Posterior cingulate gyrus (tissue), 11 donors: Measurements from ENCODE around the gene CCDC71.
A peak's percentile ranks its signal among the peaks of the same experiment; 100 is the strongest.

Source experiments
- DNase-seq, 10 donors: peaks; one replicate each; pipeline versions ENCODE4 v3.0.0 to v3.0.0-alpha.2; 2020 to 2021; ENCODE audit warnings: mixed read lengths in 3 of 10
- intact Hi-C: fragments of 100-400 bp; cut with DNase I; formaldehyde crosslinking; loops from one replicate; pipeline ENCODE4 v1.15.1; 2023

Gene CCDC71

GRCh38 chr3:49165771-49166751, at the start of gene CCDC71:
TSS of gene CCDC71 (minus strand) at chr3:49166331. CDS start at chr3:49164208, 2,123 bp downstream.
- DNase-seq, result peak; percentile 61 to 96 (median 68)
- intact Hi-C loops, result no loop called here

DNA sequence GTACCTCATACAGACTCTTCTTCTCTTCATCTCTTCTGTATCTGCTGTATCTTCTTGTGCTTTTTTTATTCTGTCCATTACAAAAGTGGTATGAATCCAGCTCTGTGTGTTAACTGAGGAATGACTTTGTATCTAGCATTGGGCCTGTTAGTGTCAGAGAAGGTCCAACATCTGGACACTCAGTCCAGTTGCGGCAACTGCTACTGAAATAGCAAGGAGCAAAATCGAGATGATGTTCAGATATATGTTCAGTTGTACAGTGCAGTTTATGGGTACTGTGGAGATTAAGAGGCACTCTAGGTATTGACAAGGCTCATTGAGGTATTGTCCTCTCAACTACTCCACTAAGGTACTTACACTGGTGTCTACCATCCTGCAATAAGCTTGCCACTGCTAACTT, 47.9 kb upstream of the CCDC71 start:
- no peak for DNase-seq
- intact Hi-C loops, result no loop called here

GRCh38 chr3:49213541-49213943, 47.4 kb upstream of the CCDC71 start:
- DNase-seq, result no peak
- intact Hi-C loops, result no loop called here

- intact Hi-C loops, result no loop called here
Measured at GRCh38 chr3:49199900-49200281, 33.8 kb upstream of the CCDC71 start.

DNA sequence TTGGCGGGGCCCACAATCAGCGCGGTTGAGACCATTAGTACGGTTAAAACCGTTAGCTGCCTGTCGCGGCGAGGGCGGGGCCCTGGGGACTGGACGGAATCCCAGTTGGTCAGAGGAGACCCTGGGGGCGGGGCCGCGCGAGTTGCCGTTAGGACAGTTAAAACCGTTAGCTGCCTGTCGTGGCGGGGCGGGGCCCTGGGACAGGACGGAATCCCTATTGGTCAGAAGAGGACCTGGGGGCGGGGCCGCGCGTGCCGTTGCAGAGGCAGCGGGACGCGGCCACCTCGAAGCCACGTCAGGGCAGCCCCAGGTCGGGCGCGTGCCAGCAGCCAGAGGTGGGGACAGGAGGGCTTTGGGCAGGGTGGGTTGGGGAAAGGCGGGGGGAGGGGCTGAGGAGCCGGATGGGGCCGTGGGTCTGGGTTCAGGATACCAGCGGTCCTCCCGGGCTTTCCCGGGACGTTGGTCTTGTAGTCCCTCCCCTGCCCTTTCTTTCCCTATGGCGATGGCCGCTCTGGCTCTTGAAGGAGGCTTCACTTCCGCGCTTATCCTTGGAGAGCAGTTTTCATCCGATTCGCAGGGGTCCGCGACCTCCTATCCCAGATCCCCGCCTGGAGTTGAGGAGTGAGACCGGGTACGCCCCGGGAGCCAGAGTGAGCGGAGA, 33.2 kb upstream of the CCDC71 start:
- intact Hi-C loops, result no loop called here
- peak in 9 of 10 donors; percentile 16 to 93 (median 67) for DNase-seq

More at GRCh38 chr3:49199900-49200281, 33.8 kb upstream of the CCDC71 start:
- DNase-seq, result peak in 1 of 10 donors; percentile 64

DNA sequence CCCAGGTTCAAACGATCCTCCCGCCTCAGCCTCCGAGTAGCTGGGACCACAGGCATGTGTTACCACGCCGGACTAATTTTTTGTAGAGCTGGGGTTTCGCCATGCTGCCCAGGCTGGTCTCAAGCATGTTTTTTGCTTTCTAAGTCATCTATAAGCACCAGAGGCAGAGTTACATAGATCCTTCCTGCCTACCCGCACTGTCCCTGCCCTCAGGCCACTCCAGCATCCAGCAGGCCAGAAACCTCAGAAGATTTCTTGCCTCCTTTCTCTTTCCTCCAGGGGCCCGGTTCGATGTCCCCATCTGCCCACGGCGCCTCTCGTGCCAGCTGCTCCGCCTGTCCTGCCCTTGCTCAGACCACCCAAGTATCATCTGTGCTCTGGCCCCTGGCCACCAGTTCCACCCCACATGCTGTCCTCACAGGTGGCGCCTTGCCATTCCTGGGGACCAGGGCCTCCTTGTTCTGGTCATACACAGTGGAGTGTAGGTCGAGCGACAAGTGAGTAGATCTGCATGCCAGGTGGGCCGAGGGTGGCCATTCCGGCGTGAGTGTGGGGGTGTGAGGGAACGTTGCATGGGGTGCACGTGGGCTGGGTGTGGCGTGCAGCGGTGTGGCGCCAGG, 32.6 kb upstream of the CCDC71 start:
- peak in 1 of 10 donors; percentile 73 for DNase-seq

GRCh38 chr3:49198161-49198560, 32.0 kb upstream of the CCDC71 start:
- no peak for DNase-seq
- intact Hi-C loops, result no loop called here

More for the DNA sequence above, 32.6 kb upstream of the CCDC71 start:
- intact Hi-C loops, result no loop called here

DNA sequence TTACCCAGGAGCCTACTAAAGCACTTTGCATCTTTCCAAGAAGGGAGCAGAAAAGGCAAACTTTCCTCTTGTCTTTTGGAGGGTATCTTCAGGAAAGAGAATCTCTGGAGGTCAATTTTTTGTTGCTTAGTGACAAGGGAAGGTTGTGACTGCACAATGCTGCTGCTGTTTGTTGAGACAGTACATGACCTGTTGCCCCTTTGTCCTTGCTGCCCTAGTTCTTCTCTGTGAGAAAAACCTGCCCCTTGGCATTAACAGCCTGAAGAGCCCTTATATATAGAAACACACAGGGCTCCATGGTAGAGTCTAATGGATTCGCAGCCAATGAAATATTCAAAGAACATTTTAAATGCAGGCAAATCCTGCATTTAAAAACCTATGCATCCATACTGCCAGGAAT, 25.6 kb upstream of the CCDC71 start:
- intact Hi-C loops, result no loop called here
- no peak for DNase-seq

GRCh38 chr3:49183873-49184272, 17.7 kb upstream of the CCDC71 start:
- no peak for DNase-seq
- intact Hi-C loops, result no loop called here

DNA sequence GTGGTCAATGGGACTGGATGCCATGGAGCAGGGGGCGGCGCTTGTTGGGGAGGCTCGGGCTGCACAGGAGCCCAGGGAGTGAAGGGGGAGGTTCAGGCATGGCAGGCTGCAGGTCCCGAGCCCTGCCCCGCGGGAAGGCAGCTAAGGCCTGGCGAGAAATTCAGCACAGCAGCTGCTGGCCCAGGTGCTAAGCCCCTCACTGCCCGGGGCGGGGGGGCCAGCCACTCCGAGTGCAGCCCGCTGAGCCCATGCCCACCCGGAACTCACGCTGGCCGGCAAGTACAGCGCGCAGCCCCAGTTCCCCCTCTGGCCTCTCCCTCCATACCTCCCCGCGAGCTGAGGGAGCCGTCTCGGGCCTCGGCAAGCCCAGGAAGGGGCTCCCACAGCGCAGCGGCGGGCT, 16.6 kb upstream of the CCDC71 start:
- intact Hi-C loops, result no loop called here
- DNase-seq, result no peak

GRCh38 chr3:49181351-49181750, 15.2 kb upstream of the CCDC71 start:
- no peak for DNase-seq
- intact Hi-C loops, result no loop called here

GRCh38 chr3:49180116-49180515, 14.0 kb upstream of the CCDC71 start:
- intact Hi-C loops, result no loop called here
- DNase-seq, result no peak

DNA sequence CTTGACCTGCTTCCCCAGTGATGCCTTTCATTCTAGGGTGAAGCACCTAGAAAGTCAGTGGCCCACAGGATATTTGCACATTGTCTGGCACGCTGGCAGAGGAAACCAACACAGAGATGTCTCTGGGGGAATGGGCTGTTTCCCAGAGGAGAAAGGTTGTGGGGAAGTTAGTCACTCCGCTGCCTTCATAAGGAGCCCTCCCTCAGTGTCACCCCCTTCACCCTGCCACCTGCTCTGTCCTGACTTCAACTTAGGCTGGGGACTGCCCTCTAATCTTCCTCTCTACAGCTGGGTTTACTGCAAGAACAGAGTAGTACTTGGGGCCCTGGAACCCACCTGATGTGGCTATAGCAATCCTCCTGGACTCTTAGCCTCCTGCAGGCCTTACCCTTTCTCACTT, 10.9 kb upstream of the CCDC71 start:
- DNase-seq, result no peak
- intact Hi-C loops, result no loop called here

- DNase-seq, result peak in 2 of 10 donors; percentile 60 to 69
- intact Hi-C loops, result no loop called here
Measured at GRCh38 chr3:49175530-49175929, 9.4 kb upstream of the CCDC71 start.

DNA sequence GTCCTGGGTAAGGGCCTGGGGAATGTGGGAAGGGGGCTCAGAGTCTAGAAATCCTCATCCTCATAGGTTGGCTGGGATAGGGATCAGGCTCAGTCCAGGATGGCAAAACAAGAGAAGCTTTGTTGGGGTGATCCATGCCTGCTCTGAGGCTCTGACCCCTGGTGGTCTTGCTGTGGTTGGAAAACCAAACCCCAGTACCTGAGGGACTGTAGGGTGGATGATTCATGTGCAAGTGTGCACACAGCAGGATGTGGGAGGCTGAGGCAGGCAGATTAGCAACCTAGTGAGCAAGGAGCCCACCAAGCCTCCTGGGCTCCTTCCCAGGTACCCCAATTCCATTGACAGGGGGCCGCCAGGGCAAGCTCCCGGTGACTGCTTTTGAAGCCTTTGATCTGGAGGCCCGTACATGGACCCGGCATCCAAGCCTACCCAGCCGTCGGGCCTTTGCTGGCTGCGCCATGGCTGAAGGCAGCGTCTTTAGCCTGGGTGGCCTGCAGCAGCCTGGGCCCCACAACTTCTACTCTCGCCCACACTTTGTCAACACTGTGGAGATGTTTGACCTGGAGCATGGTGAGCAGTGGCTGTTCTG, 8.4 kb upstream of the CCDC71 start:
- peak in 2 of 10 donors; percentile 47 to 76 for DNase-seq
- intact Hi-C loops, result loop anchor here (5.0 kb wide), 2 partner anchors 108 to 233 kb away; no protein-coding TSS in a partner anchor

DNA sequence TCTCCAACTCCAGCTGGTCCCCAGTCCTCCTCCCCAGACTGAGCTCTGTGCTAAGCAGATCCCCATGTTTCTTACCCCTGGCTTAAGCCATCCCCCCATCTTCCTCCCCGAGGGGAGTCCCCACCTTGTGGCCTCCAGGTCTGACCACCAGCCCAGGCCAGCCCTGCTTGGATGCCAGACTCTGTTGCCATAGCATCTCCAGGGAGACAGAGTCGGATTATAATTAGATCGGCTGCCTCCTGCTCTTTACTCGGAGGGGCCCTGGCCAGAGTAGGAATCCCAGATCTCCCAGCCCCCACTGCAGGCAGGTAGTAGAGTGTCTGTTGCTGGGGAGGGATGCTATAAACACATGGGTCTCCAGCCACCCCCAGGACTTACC, 7.7 kb upstream of the CCDC71 start:
- intact Hi-C loops, result loop anchor here (5.0 kb wide), 2 partner anchors 109 to 234 kb away; no protein-coding TSS in a partner anchor

DNA sequence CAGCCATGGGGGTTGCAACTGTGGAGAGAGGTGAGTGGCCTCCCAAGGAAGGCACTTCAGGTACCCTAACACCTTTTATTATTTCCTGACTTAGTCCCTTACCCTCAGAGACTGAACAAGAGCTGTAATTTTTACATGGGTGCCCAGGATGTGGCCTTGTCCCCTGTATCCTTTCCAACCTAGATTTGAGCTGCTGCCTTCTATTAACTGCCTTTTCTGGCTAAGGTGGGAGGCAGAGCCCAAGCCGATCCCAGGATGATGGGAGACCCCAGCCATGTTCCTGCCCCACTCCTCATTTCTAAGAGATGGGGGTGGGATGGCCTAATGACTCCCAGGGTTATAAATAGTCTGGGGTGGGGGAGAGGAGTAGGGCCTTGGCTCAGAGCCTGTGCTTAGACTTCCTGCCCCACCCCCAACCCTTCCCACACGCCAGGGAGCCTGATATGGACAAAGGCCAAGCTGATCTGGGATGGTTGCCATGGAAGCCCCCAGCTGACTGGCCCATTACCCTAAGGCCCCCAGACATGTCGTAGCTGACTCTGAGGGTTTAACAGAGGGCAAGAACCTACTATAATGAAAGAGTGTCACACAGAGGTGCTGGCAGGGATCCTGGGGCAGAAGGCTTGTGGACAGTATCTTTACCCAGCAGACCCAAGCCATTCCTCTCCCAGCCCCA, 7.1 kb upstream of the CCDC71 start:
- peak in 1 of 10 donors; percentile 28 for DNase-seq
- intact Hi-C loops, result loop anchor here (5.0 kb wide), 2 partner anchors 109 to 234 kb away; no protein-coding TSS in a partner anchor

More for the DNA sequence above, 7.7 kb upstream of the CCDC71 start:
- DNase-seq, result peak in 2 of 10 donors; percentile 59 to 82

DNA sequence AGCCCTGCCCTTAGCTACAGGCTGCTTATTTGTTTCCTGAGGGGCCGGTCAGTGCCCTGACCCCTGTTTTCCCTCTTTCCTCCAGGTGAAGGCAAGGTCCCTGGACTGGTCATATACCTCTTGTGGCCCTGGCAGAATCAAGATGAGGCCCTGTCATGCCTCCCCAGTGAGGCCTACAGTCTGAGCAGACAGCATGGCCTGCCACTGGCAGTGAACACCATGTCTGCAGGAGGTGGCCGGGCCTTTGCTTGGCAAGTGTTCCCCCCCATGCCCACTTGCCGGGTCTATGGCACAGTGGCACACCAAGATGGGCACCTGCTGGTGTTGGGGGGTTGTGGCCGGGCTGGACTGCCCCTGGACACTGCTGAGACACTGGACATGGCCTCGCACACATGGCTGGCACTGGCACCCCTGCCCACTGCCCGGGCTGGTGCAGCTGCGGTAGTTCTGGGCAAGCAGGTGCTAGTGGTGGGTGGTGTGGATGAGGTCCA, 6.5 kb upstream of the CCDC71 start:
- intact Hi-C loops, result loop anchor here (5.0 kb wide), 2 partner anchors 110 to 235 kb away; no protein-coding TSS in a partner anchor
- peak in 6 of 10 donors; percentile 11 to 88 (median 55) for DNase-seq

DNA sequence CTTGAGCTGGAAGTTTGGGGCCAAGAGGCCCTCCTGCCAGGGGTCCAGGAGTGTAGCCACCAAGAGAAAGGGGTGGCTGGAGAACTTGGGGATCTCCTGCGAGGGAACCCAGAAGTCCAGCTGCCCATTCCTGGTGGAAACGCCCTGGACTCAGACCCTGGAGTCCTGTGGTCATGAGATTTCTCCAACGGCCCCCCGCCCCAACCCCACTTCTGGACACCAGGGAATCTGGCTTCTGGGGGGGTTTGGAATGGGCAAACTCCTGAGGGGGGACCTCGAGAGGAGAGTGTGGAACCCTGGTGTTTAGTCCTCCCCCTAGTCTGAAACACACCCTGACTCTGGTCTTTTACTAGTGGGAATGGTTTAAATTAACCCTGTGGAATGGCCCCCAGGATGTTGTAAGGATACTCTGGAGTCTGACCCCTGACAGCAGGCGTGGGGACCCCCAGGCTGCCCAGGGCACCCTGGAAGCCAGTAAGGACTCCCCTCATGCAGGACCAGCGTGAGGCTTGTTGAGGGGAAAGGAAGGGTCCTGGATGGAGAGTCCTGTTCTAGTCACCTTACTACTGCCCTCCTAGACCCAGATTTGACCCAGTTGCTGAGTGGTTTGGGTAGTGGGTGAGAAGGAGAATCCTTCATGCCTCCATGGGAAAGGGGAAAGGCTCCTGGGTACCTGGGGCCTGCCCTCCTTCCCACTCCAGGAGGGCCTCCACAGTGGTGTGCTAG, 5.8 kb upstream of the CCDC71 start:
- DNase-seq, result peak in 1 of 10 donors; percentile 22
- intact Hi-C loops, result loop anchor here (5.0 kb wide), 2 partner anchors 110 to 235 kb away; no protein-coding TSS in a partner anchor
